Esophagus (tissue), 2 donors: Measurements from ENCODE around the gene ZNF124. TPM values are rescaled to one million over a fixed set of nuclear protein-coding genes. Genes with fewer than 3 reads are reported as not detected.

Experiments used
- H3K27ac ChIP-seq, 2 donors: one replicate each; pipeline ENCODE4 v1.5.1; 2013; ENCODE audit warnings: low read depth in 2 of 2, mild to moderate bottlenecking in 2 of 2, inconsistent platforms in 1 of 2, low read length in 1 of 2, moderate library complexity in 1 of 2
- H3K27me3 ChIP-seq, 2 donors: one replicate each; pipeline ENCODE4 v1.6.1; 2013; ENCODE audit warnings: low read length in 2 of 2, control low read depth in 1 of 2, mild to moderate bottlenecking in 1 of 2; ENCODE audit not compliant: insufficient read depth in 2 of 2, control insufficient read depth in 1 of 2
- H3K36me3 ChIP-seq, 2 donors: one replicate each; pipeline ENCODE4 v1.6.1; 2013; ENCODE audit warnings: low read length in 1 of 2; ENCODE audit not compliant: control insufficient read depth in 2 of 2, insufficient read depth in 2 of 2
- H3K4me1 ChIP-seq, 2 donors: one replicate each; pipeline ENCODE4 v1.6.1; 2013; ENCODE audit warnings: low read length in 1 of 2; ENCODE audit not compliant: control insufficient read depth in 2 of 2, insufficient read depth in 2 of 2
- H3K4me3 ChIP-seq, 2 donors: one replicate each; pipeline ENCODE4 v1.5.1; 2013; ENCODE audit warnings: low read length in 2 of 2, mild to moderate bottlenecking in 2 of 2, low read depth in 1 of 2, moderate library complexity in 1 of 2
- H3K9me3 ChIP-seq, 2 donors: one replicate each; pipeline ENCODE4 v1.6.1; 2013; ENCODE audit warnings: mild to moderate bottlenecking in 2 of 2, low read depth in 1 of 2, low read length in 1 of 2, moderate library complexity in 1 of 2; ENCODE audit not compliant: control insufficient read depth in 2 of 2, insufficient read depth in 1 of 2
- WGBS, 2 donors: extraction: QIAGEN DNeasy Blood & Tissue Kit; methylation state at CpG; one replicate each; pipeline ENCODE4 v1.1.7; 2013; 5-methylcytosine and 5-hydroxymethylcytosine counted together
- polyA plus RNA-seq, 2 donors: library from polyadenylated mRNA; stranded (reverse); fragments of 200-250 nt; gene quantifications; one replicate each; pipeline ENCODE4 v1.2.3, GENCODE V29; 2013
- donor health status: healthy with polysubstance abuse.
- donor health status: Bipolar disorder and iron deficiency.

Gene ZNF124
- polyA plus RNA-seq, 2 donors = 0.53 to 1.2 TPM

- H3K4me3 ChIP-seq = no peak overlapping the region
- WGBS, 2 donors = 85 to 86% methylated on average over 11 to 12 of the region's 12 CpGs
- H3K9me3 ChIP-seq = peaks cover 0 to 8% of the 10 kb centered on the region in 2 donors
- H3K27me3 ChIP-seq = no peaks in the 10 kb centered on the region
- H3K4me1 ChIP-seq = peaks cover 0 to 1% of the 10 kb centered on the region in 2 donors
- H3K27ac ChIP-seq = no peak overlapping the region
- no peaks in the 10 kb centered on the region for H3K36me3 ChIP-seq
Measured at GRCh38 chr1:247115545-247115944, 56.3 kb downstream of the ZNF124 start.

- H3K36me3 ChIP-seq = no peaks in the 10 kb centered on the region
- peaks cover 0 to 8% of the 10 kb centered on the region in 2 donors for H3K9me3 ChIP-seq
- 71 to 76% methylated on average over 7 of the region's 7 CpGs for WGBS, 2 donors
- H3K27ac ChIP-seq = no peak overlapping the region
- no peaks in the 10 kb centered on the region for H3K27me3 ChIP-seq
- H3K4me1 ChIP-seq = peaks cover 0 to 2% of the 10 kb centered on the region in 2 donors
- H3K4me3 ChIP-seq = no peak overlapping the region
Measured at GRCh38 chr1:247115141-247115510, 56.7 kb downstream of the ZNF124 start.

- 87 to 93% methylated on average over 12 to 13 of the region's 13 CpGs for WGBS, 2 donors
- no peak overlapping the region for H3K27ac ChIP-seq
Measured at GRCh38 chr1:247114351-247115140, 57.3 kb downstream of the ZNF124 start.

GRCh38 chr1:247113733-247114271 lies 58.0 kb downstream of the ZNF124 start:
- no peak overlapping the region for H3K4me3 ChIP-seq
- no peak overlapping the region for H3K27ac ChIP-seq
- H3K9me3 ChIP-seq = no peaks in the 10 kb centered on the region
- no peaks in the 10 kb centered on the region for H3K27me3 ChIP-seq
- peaks cover 0 to 2% of the 10 kb centered on the region in 2 donors for H3K4me1 ChIP-seq
- no peaks in the 10 kb centered on the region for H3K36me3 ChIP-seq
- WGBS, 2 donors = 88 to 89% methylated on average over 5 of the region's 5 CpGs

More at GRCh38 chr1:247114351-247115140, 57.3 kb downstream of the ZNF124 start:
- Histone ChIP-seq H3K27me3 (no peaks in the 10 kb centered on the region), H3K4me3 (no peak overlapping the region), H3K9me3 (peaks cover 0 to 3% of the 10 kb centered on the region in 2 donors), H3K36me3 (no peaks in the 10 kb centered on the region), H3K4me1 (peaks cover 0 to 2% of the 10 kb centered on the region in 2 donors)

- peaks cover 0 to 2% of the 10 kb centered on the region in 2 donors for H3K4me1 ChIP-seq
- no peaks in the 10 kb centered on the region for H3K9me3 ChIP-seq
- WGBS, 2 donors = 62 to 68% methylated on average over 5 of the region's 5 CpGs
- no peaks in the 10 kb centered on the region for H3K36me3 ChIP-seq
- H3K27me3 ChIP-seq = no peaks in the 10 kb centered on the region
- H3K27ac ChIP-seq = no peak overlapping the region
- no peak overlapping the region for H3K4me3 ChIP-seq
Measured at GRCh38 chr1:247113094-247113497, 58.7 kb downstream of the ZNF124 start.

GRCh38 chr1:247112479-247112781 lies 59.4 kb downstream of the ZNF124 start:
- 43 to 50% methylated on average over 9 of the region's 9 CpGs for WGBS, 2 donors
- Histone ChIP-seq H3K9me3 (no peaks in the 10 kb centered on the region), H3K36me3 (no peaks in the 10 kb centered on the region), H3K4me3 (peak overlapping the region; percentile 55 to 66), H3K27ac (peak overlapping the region in 1 of 2 donors; percentile 73), H3K27me3 (no peaks in the 10 kb centered on the region), H3K4me1 (peaks cover 0 to 2% of the 10 kb centered on the region in 2 donors)

- Histone ChIP-seq H3K27me3 (no peaks in the 10 kb centered on the region), H3K36me3 (no peaks in the 10 kb centered on the region), H3K4me1 (peaks cover 0 to 2% of the 10 kb centered on the region in 2 donors), H3K4me3 (peak overlapping the region; percentile 55 to 66), H3K9me3 (no peaks in the 10 kb centered on the region), H3K27ac (peak overlapping the region; percentile 73 to 75)
- 3% methylated on average over 74 to 78 of the region's 78 CpGs for WGBS, 2 donors
Measured at GRCh38 chr1:247111700-247112478, 59.9 kb downstream of the ZNF124 start.

GRCh38 chr1:247111259-247111699 lies 60.5 kb downstream of the ZNF124 start:
- H3K27me3 ChIP-seq = no peaks in the 10 kb centered on the region
- peaks cover 0 to 2% of the 10 kb centered on the region in 2 donors for H3K4me1 ChIP-seq
- H3K27ac ChIP-seq = peak overlapping the region; percentile 73 to 75
- 1% methylated on average over 44 to 62 of the region's 62 CpGs for WGBS, 2 donors
- no peaks in the 10 kb centered on the region for H3K9me3 ChIP-seq
- peak overlapping the region; percentile 55 to 66 for H3K4me3 ChIP-seq
- H3K36me3 ChIP-seq = no peaks in the 10 kb centered on the region

- H3K36me3 ChIP-seq = no peaks in the 10 kb centered on the region
- H3K27ac ChIP-seq = peak overlapping the region; percentile 73 to 75
- H3K27me3 ChIP-seq = no peaks in the 10 kb centered on the region
- 11 to 12% methylated on average over 30 of the region's 30 CpGs for WGBS, 2 donors
- H3K9me3 ChIP-seq = no peaks in the 10 kb centered on the region
- H3K4me3 ChIP-seq = peak overlapping the region; percentile 55 to 66
- peaks cover 0 to 2% of the 10 kb centered on the region in 2 donors for H3K4me1 ChIP-seq
Measured at GRCh38 chr1:247110627-247111258, 61.1 kb downstream of the ZNF124 start.
